CD4-positive, alpha-beta memory T cell (primary cell): ENCODE results near the gene MYH7. TPM values are rescaled to one million over a fixed set of nuclear protein-coding genes. Genes with fewer than 3 reads are reported as not detected.

ENCODE experiments used
- CTCF ChIA-PET: fragments of 350-600 bp; sonication (Branson Sonifier 250); formaldehyde crosslinking; loops from one replicate; lab custom pipeline; 2021; ENCODE audit warnings: inconsistent platforms; ENCODE audit not compliant: partially characterized antibody; lab: Charles Lee
- POLR2A ChIA-PET: fragments of 350-600 bp; sonication (Branson Sonifier 250); formaldehyde crosslinking; loops from one replicate; lab custom pipeline; 2021; ENCODE audit not compliant: partially characterized antibody; lab: Charles Lee
- DNase-seq, 5 donors: peaks; one replicate each; pipeline versions ENCODE4 v3.0.0 to v3.0.0-alpha.2; 2020 to 2022; ENCODE audit warnings: mixed read lengths in 1 of 5
- H3K27ac ChIP-seq: one replicate; pipeline ENCODE4 v1.7.0; 2013; ENCODE audit warnings: low read depth, low read length
- H3K27me3 ChIP-seq: 2 replicates; pipeline ENCODE4 v1.7.0; 2013; ENCODE audit warnings: mild to moderate bottlenecking, low read length, moderate library complexity; ENCODE audit not compliant: insufficient read depth
- H3K36me3 ChIP-seq: 2 replicates; pipeline ENCODE4 v1.7.0; 2013; ENCODE audit warnings: mild to moderate bottlenecking, low read length, moderate library complexity; ENCODE audit not compliant: insufficient read depth
- H3K4me1 ChIP-seq: 2 replicates; pipeline ENCODE4 v1.7.0; 2013; ENCODE audit warnings: mild to moderate bottlenecking, low read length, moderate library complexity; ENCODE audit not compliant: insufficient read depth
- H3K4me3 ChIP-seq, 2 donors: one replicate each; pipeline ENCODE4 v1.7.0; 2013; ENCODE audit warnings: low read length in 2 of 2, mild to moderate bottlenecking in 1 of 2
- H3K9me3 ChIP-seq, 2 donors: one replicate each; pipeline ENCODE4 v1.7.0; 2013; ENCODE audit warnings: low read length in 2 of 2, control low read depth in 1 of 2; ENCODE audit not compliant: control insufficient read depth in 1 of 2
- H3K27ac Mint-ChIP-seq, 7 donors: one replicate each; pipeline ENCODE4 v1.8.0; 2020 to 2021; ENCODE audit warnings: mixed read lengths in 7 of 7, mild to moderate bottlenecking in 6 of 7, inconsistent platforms in 3 of 7, moderate library complexity in 3 of 7
- H3K27me3 Mint-ChIP-seq, 2 donors: one replicate each; pipeline ENCODE4 v1.8.0; 2020 to 2021; ENCODE audit warnings: mixed read lengths in 2 of 2
- H3K36me3 Mint-ChIP-seq, 2 donors: one replicate each; pipeline ENCODE4 v1.8.0; 2020 to 2021; ENCODE audit warnings: mixed read lengths in 2 of 2, inconsistent platforms in 1 of 2, mild to moderate bottlenecking in 1 of 2
- H3K4me1 Mint-ChIP-seq, 4 donors: one replicate each; pipeline ENCODE4 v1.8.0; 2020 to 2021; ENCODE audit warnings: mixed read lengths in 4 of 4, mild to moderate bottlenecking in 1 of 4
- H3K4me3 Mint-ChIP-seq, 8 donors: one replicate each; pipeline ENCODE4 v1.8.0; 2020 to 2021; ENCODE audit warnings: mixed read lengths in 8 of 8, mild to moderate bottlenecking in 7 of 8, moderate library complexity in 6 of 8, inconsistent platforms in 3 of 8
- H3K9me3 Mint-ChIP-seq, 8 donors: one replicate each; pipeline ENCODE4 v1.8.0; 2020 to 2021; ENCODE audit warnings: mixed read lengths in 8 of 8, mild to moderate bottlenecking in 5 of 8, inconsistent platforms in 3 of 8, moderate library complexity in 1 of 8
- intact Hi-C: fragments of 100-400 bp; cut with micrococcal nuclease; formaldehyde crosslinking; loops from one replicate; pipeline ENCODE4 v1.15.1; 2023
- polyA plus RNA-seq, 2 donors: library from polyadenylated mRNA; unstranded; fragments of 300-500 nt; fragmentation: Illumina TruSeq; gene quantifications; one replicate each; pipeline ENCODE4 v1.2.3, GENCODE V29; 2021
- total RNA-seq, 2 experiments: library from RNA; stranded (reverse); gene quantifications; one replicate each; pipeline ENCODE4 v1.2.3, GENCODE V29; 2021

MYH7 gene
- total and polyA plus RNA-seq, 4 experiments from 2014 or later, result not detected

- intact Hi-C loops, result no loop called here
- Histone ChIP-seq H3K27ac (no peak overlapping the region), H3K36me3 (no peaks in the 10 kb centered on the region), H3K27me3 (no peaks in the 10 kb centered on the region), H3K4me1 (no peaks in the 10 kb centered on the region), H3K4me3 (no peak overlapping the region), H3K9me3 (no peaks in the 10 kb centered on the region)
- DNase-seq, result no peak
- Mint-ChIP-seq H3K9me3 (no peaks in the 10 kb centered on the region), H3K4me1 (no peaks in the 10 kb centered on the region), H3K36me3 (no peaks in the 10 kb centered on the region), H3K4me3 (no peak overlapping the region), H3K27me3 (peaks cover 0 to 5% of the 10 kb centered on the region in 2 donors), H3K27ac (no peak overlapping the region)
- POLR2A ChIA-PET, result no interaction called here
- CTCF ChIA-PET, result no interaction called here
These were observed 5.6 kb upstream of the MYH7 start for GRCh38 chr14:23441076-23441475.

GRCh38 chr14:23439107-23439835 is 3.8 kb upstream of the MYH7 start:
- intact Hi-C loops, result no loop called here
- POLR2A ChIA-PET, result no interaction called here
- Histone ChIP-seq H3K36me3 (no peaks in the 10 kb centered on the region), H3K4me1 (no peaks in the 10 kb centered on the region), H3K27me3 (no peaks in the 10 kb centered on the region), H3K27ac (no peak overlapping the region), H3K4me3 (no peak overlapping the region), H3K9me3 (no peaks in the 10 kb centered on the region)
- H3K36me3 Mint-ChIP-seq, result no peaks in the 10 kb centered on the region
- CTCF ChIA-PET, result no interaction called here
- H3K27me3 Mint-ChIP-seq, result peaks cover 0 to 6% of the 10 kb centered on the region in 2 donors
- no peaks in the 10 kb centered on the region for H3K9me3 Mint-ChIP-seq
- H3K4me1 Mint-ChIP-seq, result no peaks in the 10 kb centered on the region
- H3K4me3 Mint-ChIP-seq, result no peak overlapping the region
- DNase-seq, result no peak
- H3K27ac Mint-ChIP-seq, result no peak overlapping the region

GRCh38 chr14:23438101-23438971 is 2.9 kb upstream of the MYH7 start:
- Mint-ChIP-seq H3K27ac (no peak overlapping the region), H3K4me3 (no peak overlapping the region), H3K36me3 (no peaks in the 10 kb centered on the region), H3K27me3 (peaks cover 3 to 7% of the 10 kb centered on the region in 2 donors), H3K9me3 (no peaks in the 10 kb centered on the region), H3K4me1 (no peaks in the 10 kb centered on the region)
- Histone ChIP-seq H3K27me3 (no peaks in the 10 kb centered on the region), H3K27ac (no peak overlapping the region), H3K4me3 (no peak overlapping the region), H3K9me3 (no peaks in the 10 kb centered on the region), H3K4me1 (no peaks in the 10 kb centered on the region), H3K36me3 (no peaks in the 10 kb centered on the region)
- ChIA-PET POLR2A (no interaction called here), CTCF (no interaction called here)
- no peak for DNase-seq
- intact Hi-C loops, result no loop called here

GRCh38 chr14:23437133-23438100 is 2.0 kb upstream of the MYH7 start:
- Histone ChIP-seq H3K36me3 (no peaks in the 10 kb centered on the region), H3K4me3 (no peak overlapping the region), H3K9me3 (no peaks in the 10 kb centered on the region), H3K4me1 (no peaks in the 10 kb centered on the region), H3K27me3 (no peaks in the 10 kb centered on the region), H3K27ac (no peak overlapping the region)
- ChIA-PET POLR2A (no interaction called here), CTCF (no interaction called here)
- H3K4me3 Mint-ChIP-seq, result no peak overlapping the region
- intact Hi-C loops, result no loop called here
- no peak overlapping the region for H3K27ac Mint-ChIP-seq
- no peaks in the 10 kb centered on the region for H3K4me1 Mint-ChIP-seq
- no peaks in the 10 kb centered on the region for H3K36me3 Mint-ChIP-seq
- no peaks in the 10 kb centered on the region for H3K9me3 Mint-ChIP-seq
- no peak for DNase-seq
- peaks cover 3 to 5% of the 10 kb centered on the region in 2 donors for H3K27me3 Mint-ChIP-seq

GRCh38 chr14:23436327-23437132 is 1.1 kb upstream of the MYH7 start:
- Histone ChIP-seq H3K9me3 (no peaks in the 10 kb centered on the region), H3K27ac (no peak overlapping the region), H3K27me3 (no peaks in the 10 kb centered on the region), H3K36me3 (no peaks in the 10 kb centered on the region), H3K4me3 (no peak overlapping the region), H3K4me1 (no peaks in the 10 kb centered on the region)
- CTCF ChIA-PET, result interaction anchor here (1.0 kb wide), 1 partner anchor 359 kb away, joined by 3 read pairs; no protein-coding TSS in a partner anchor
- H3K4me1 Mint-ChIP-seq, result no peaks in the 10 kb centered on the region
- no peaks in the 10 kb centered on the region for H3K36me3 Mint-ChIP-seq
- DNase-seq, result no peak
- no peak overlapping the region for H3K27ac Mint-ChIP-seq
- intact Hi-C loops, result no loop called here
- POLR2A ChIA-PET, result no interaction called here
- no peaks in the 10 kb centered on the region for H3K9me3 Mint-ChIP-seq
- H3K4me3 Mint-ChIP-seq, result no peak overlapping the region
- peaks cover 3 to 5% of the 10 kb centered on the region in 2 donors for H3K27me3 Mint-ChIP-seq

- intact Hi-C loops, result no loop called here
- Mint-ChIP-seq H3K27ac (no peak overlapping the region), H3K36me3 (no peaks in the 10 kb centered on the region)
These were observed 805 bp downstream of the MYH7 start for GRCh38 chr14:23434488-23435222.

More at GRCh38 chr14:23434488-23435222, 805 bp downstream of the MYH7 start:
- H3K27me3 ChIP-seq, result no peaks in the 10 kb centered on the region
- ChIA-PET CTCF (no interaction called here), POLR2A (no interaction called here)
- no peak for DNase-seq
- H3K9me3 ChIP-seq, result no peaks in the 10 kb centered on the region
- H3K4me3 Mint-ChIP-seq, result no peak overlapping the region
- H3K36me3 ChIP-seq, result no peaks in the 10 kb centered on the region
- H3K4me3 ChIP-seq, result no peak overlapping the region
- H3K27ac ChIP-seq, result no peak overlapping the region
- no peaks in the 10 kb centered on the region for H3K4me1 ChIP-seq
- H3K9me3 Mint-ChIP-seq, result no peaks in the 10 kb centered on the region
- H3K4me1 Mint-ChIP-seq, result no peaks in the 10 kb centered on the region
- H3K27me3 Mint-ChIP-seq, result peaks cover 2 to 4% of the 10 kb centered on the region in 2 donors
